Esophagus (tissue), 2 donors: ENCODE data around the gene INPP4B. TPM values are rescaled to one million over a fixed set of nuclear protein-coding genes. Genes with fewer than 3 reads are reported as not detected.

Experiments
- H3K27ac ChIP-seq, 2 donors: one replicate each; pipeline ENCODE4 v1.5.1; 2013; ENCODE audit warnings: low read depth in 2 of 2, mild to moderate bottlenecking in 2 of 2, inconsistent platforms in 1 of 2, low read length in 1 of 2, moderate library complexity in 1 of 2
- H3K27me3 ChIP-seq, 2 donors: one replicate each; pipeline ENCODE4 v1.6.1; 2013; ENCODE audit warnings: low read length in 2 of 2, control low read depth in 1 of 2, mild to moderate bottlenecking in 1 of 2; ENCODE audit not compliant: insufficient read depth in 2 of 2, control insufficient read depth in 1 of 2
- H3K36me3 ChIP-seq, 2 donors: one replicate each; pipeline ENCODE4 v1.6.1; 2013; ENCODE audit warnings: low read length in 1 of 2; ENCODE audit not compliant: control insufficient read depth in 2 of 2, insufficient read depth in 2 of 2
- H3K4me1 ChIP-seq, 2 donors: one replicate each; pipeline ENCODE4 v1.6.1; 2013; ENCODE audit warnings: low read length in 1 of 2; ENCODE audit not compliant: control insufficient read depth in 2 of 2, insufficient read depth in 2 of 2
- H3K4me3 ChIP-seq, 2 donors: one replicate each; pipeline ENCODE4 v1.5.1; 2013; ENCODE audit warnings: low read length in 2 of 2, mild to moderate bottlenecking in 2 of 2, low read depth in 1 of 2, moderate library complexity in 1 of 2
- H3K9me3 ChIP-seq, 2 donors: one replicate each; pipeline ENCODE4 v1.6.1; 2013; ENCODE audit warnings: mild to moderate bottlenecking in 2 of 2, low read depth in 1 of 2, low read length in 1 of 2, moderate library complexity in 1 of 2; ENCODE audit not compliant: control insufficient read depth in 2 of 2, insufficient read depth in 1 of 2
- WGBS, 2 donors: extraction: QIAGEN DNeasy Blood & Tissue Kit; methylation state at CpG; one replicate each; pipeline ENCODE4 v1.1.7; 2013; 5-methylcytosine and 5-hydroxymethylcytosine counted together
- polyA plus RNA-seq, 2 donors: library from polyadenylated mRNA; stranded (reverse); fragments of 200-250 nt; gene quantifications; one replicate each; pipeline ENCODE4 v1.2.3, GENCODE V29; 2013
- donor health status: healthy with polysubstance abuse.
- donor health status: Bipolar disorder and iron deficiency.

INPP4B gene
- polyA plus RNA-seq, 2 donors = 2.5 to 4.4 TPM

- WGBS, 2 donors = 62 to 67% methylated on average over 4 of the region's 4 CpGs
- no peaks in the 10 kb centered on the region for H3K36me3 ChIP-seq
- H3K4me3 ChIP-seq = no peak overlapping the region
Observed at GRCh38 chr4:142558851-142559250, 287.2 kb downstream of the INPP4B start.

GRCh38 chr4:142557239-142557801, 288.8 kb downstream of the INPP4B start:
- H3K4me3 ChIP-seq = no peak overlapping the region
- WGBS, 2 donors = 76 to 92% methylated on average over 4 of the region's 4 CpGs
- no peaks in the 10 kb centered on the region for H3K36me3 ChIP-seq
- H3K9me3 ChIP-seq = no peaks in the 10 kb centered on the region
- H3K27me3 ChIP-seq = no peaks in the 10 kb centered on the region
- H3K27ac ChIP-seq = no peak overlapping the region
- H3K4me1 ChIP-seq = no peaks in the 10 kb centered on the region

More at GRCh38 chr4:142558851-142559250, 287.2 kb downstream of the INPP4B start:
- H3K4me1 ChIP-seq = no peaks in the 10 kb centered on the region
- H3K9me3 ChIP-seq = no peaks in the 10 kb centered on the region
- no peaks in the 10 kb centered on the region for H3K27me3 ChIP-seq
- H3K27ac ChIP-seq = no peak overlapping the region

GRCh38 chr4:142556570-142557238, 289.4 kb downstream of the INPP4B start:
- H3K4me3 ChIP-seq = no peak overlapping the region
- H3K27ac ChIP-seq = no peak overlapping the region
- no peaks in the 10 kb centered on the region for H3K4me1 ChIP-seq
- H3K36me3 ChIP-seq = no peaks in the 10 kb centered on the region
- H3K9me3 ChIP-seq = no peaks in the 10 kb centered on the region
- 93 to 94% methylated on average over 9 of the region's 9 CpGs for WGBS, 2 donors
- H3K27me3 ChIP-seq = no peaks in the 10 kb centered on the region

- WGBS, 2 donors = 80 to 85% methylated on average over 1 of the region's 1 CpG
- H3K4me3 ChIP-seq = no peak overlapping the region
- no peaks in the 10 kb centered on the region for H3K27me3 ChIP-seq
- H3K27ac ChIP-seq = no peak overlapping the region
- H3K4me1 ChIP-seq = no peaks in the 10 kb centered on the region
- H3K36me3 ChIP-seq = no peaks in the 10 kb centered on the region
- H3K9me3 ChIP-seq = no peaks in the 10 kb centered on the region
Observed at GRCh38 chr4:142556048-142556447, 290.1 kb downstream of the INPP4B start.

GRCh38 chr4:142554412-142554811, 291.7 kb downstream of the INPP4B start:
- peaks cover 0 to 3% of the 10 kb centered on the region in 2 donors for H3K4me1 ChIP-seq
- H3K27ac ChIP-seq = no peak overlapping the region
- 98 to 100% methylated on average over 1 of the region's 1 CpG for WGBS, 2 donors
- no peaks in the 10 kb centered on the region for H3K9me3 ChIP-seq
- no peak overlapping the region for H3K4me3 ChIP-seq
- H3K27me3 ChIP-seq = no peaks in the 10 kb centered on the region
- no peaks in the 10 kb centered on the region for H3K36me3 ChIP-seq

- no peaks in the 10 kb centered on the region for H3K9me3 ChIP-seq
- no peak overlapping the region for H3K27ac ChIP-seq
- H3K4me3 ChIP-seq = no peak overlapping the region
- no peaks in the 10 kb centered on the region for H3K27me3 ChIP-seq
- peaks cover 0 to 3% of the 10 kb centered on the region in 2 donors for H3K4me1 ChIP-seq
- 84 to 89% methylated on average over 6 of the region's 6 CpGs for WGBS, 2 donors
- H3K36me3 ChIP-seq = no peaks in the 10 kb centered on the region
Observed at GRCh38 chr4:142551517-142552305, 294.4 kb downstream of the INPP4B start.

- peaks cover 0 to 3% of the 10 kb centered on the region in 2 donors for H3K4me1 ChIP-seq
- H3K27me3 ChIP-seq = no peaks in the 10 kb centered on the region
- no peaks in the 10 kb centered on the region for H3K9me3 ChIP-seq
- no peaks in the 10 kb centered on the region for H3K36me3 ChIP-seq
- no peak overlapping the region for H3K27ac ChIP-seq
- no peak overlapping the region for H3K4me3 ChIP-seq
- 84 to 86% methylated on average over 5 of the region's 5 CpGs for WGBS, 2 donors
Observed at GRCh38 chr4:142550965-142551364, 295.1 kb downstream of the INPP4B start.

- H3K4me1 ChIP-seq = peaks cover 0 to 3% of the 10 kb centered on the region in 2 donors
- H3K36me3 ChIP-seq = no peaks in the 10 kb centered on the region
- WGBS, 2 donors = 23 to 33% methylated on average over 1 of the region's 1 CpG
- H3K27ac ChIP-seq = no peak overlapping the region
- H3K27me3 ChIP-seq = no peaks in the 10 kb centered on the region
- H3K9me3 ChIP-seq = no peaks in the 10 kb centered on the region
- H3K4me3 ChIP-seq = no peak overlapping the region
Observed at GRCh38 chr4:142549726-142550463, 296.2 kb downstream of the INPP4B start.

GRCh38 chr4:142549248-142549647, 296.9 kb downstream of the INPP4B start:
- no peaks in the 10 kb centered on the region for H3K36me3 ChIP-seq
- H3K4me3 ChIP-seq = no peak overlapping the region
- H3K27me3 ChIP-seq = no peaks in the 10 kb centered on the region
- no peaks in the 10 kb centered on the region for H3K9me3 ChIP-seq
- no peak overlapping the region for H3K27ac ChIP-seq
- H3K4me1 ChIP-seq = peaks cover 0 to 3% of the 10 kb centered on the region in 2 donors
- WGBS, 2 donors = 62 to 67% methylated on average over 3 of the region's 3 CpGs
